Body of pancreas (tissue), 4 donors: ENCODE data around the gene CACUL1. TPM values are rescaled to one million over a fixed set of nuclear protein-coding genes. Genes with fewer than 3 reads are reported as not detected.

Experiments
- ATAC-seq: fragments of 150-250 bp; one replicate; pipeline ENCODE4 v1.9.1; 2016
- DNase-seq, 4 donors: peaks; one replicate each; pipeline ENCODE4 v3.0.0-alpha.2; 2019
- H3K27ac ChIP-seq, 4 donors: fragments of 200-600 bp; sonication (generic); 1 replicate in 3 of 4; 2 replicates in 1 of 4; pipeline versions ENCODE4 v1.5.1 to v1.6.1; 2016 to 2019; ENCODE audit warnings: mild to moderate bottlenecking in 1 of 4, mixed read lengths in 1 of 4, moderate library complexity in 1 of 4
- H3K27me3 ChIP-seq, 2 donors: fragments of 200-600 bp; sonication (generic); one replicate each; pipeline ENCODE4 v1.6.0; 2016; ENCODE audit warnings: mild to moderate bottlenecking in 1 of 2
- H3K36me3 ChIP-seq, 2 donors: fragments of 200-600 bp; sonication (generic); replicated peaks in 1 of 2; 2 replicates each; pipeline ENCODE4 v1.5.1; 2016; ENCODE audit warnings: low read depth in 2 of 2; ENCODE audit not compliant: insufficient read depth in 1 of 2
- H3K4me1 ChIP-seq: fragments of 200-600 bp; sonication (generic); one replicate; pipeline ENCODE4 v1.6.0; 2016
- H3K4me3 ChIP-seq, 2 donors: fragments of 200-600 bp; sonication (generic); 1 replicate in 1 of 2; 2 replicates in 1 of 2; pipeline ENCODE4 v1.5.1; 2016 to 2019
- H3K9me3 ChIP-seq, 3 donors: fragments of 200-600 bp; sonication (generic); 1 replicate in 2 of 3; 2 replicates in 1 of 3; pipeline ENCODE4 v1.5.1; 2016
- POLR2A ChIP-seq, 3 donors: fragments of 450-650 bp; IDR thresholded peaks; one replicate each; pipeline ENCODE4 v1.6.1; 2016; ENCODE audit warnings: antibody characterized with exemption in 3 of 3, mild to moderate bottlenecking in 2 of 3
- WGBS, 2 donors: methylation state at CpG; one replicate each; pipeline ENCODE4 v1.1.5; 2017; 5-methylcytosine and 5-hydroxymethylcytosine counted together
- intact Hi-C: fragments of 100-400 bp; cut with DNase I; formaldehyde crosslinking; loops from one replicate; pipeline ENCODE4 v1.15.1; 2023
- total RNA-seq, 2 donors: library from RNA; depleted of rRNA; stranded (reverse); fragments of >200 nt; gene quantifications; one replicate each; pipeline ENCODE4 v1.1.0, GENCODE V29; 2016
- TF ChIP-seq, protein P1 (sequence below), 7 experiments: fragments of 450-650 bp in 4 of 7; fragments of 200-600 bp in 3 of 7; sonication (generic) in 3 of 7; IDR thresholded peaks; one replicate each; pipeline ENCODE4 v1.5.1; 2016 to 2019; ENCODE audit warnings: antibody characterized with exemption in 7 of 7

Gene CACUL1
- total RNA-seq, 2 donors from 2014 or later: 12.9 to 16.1 TPM

DNA sequence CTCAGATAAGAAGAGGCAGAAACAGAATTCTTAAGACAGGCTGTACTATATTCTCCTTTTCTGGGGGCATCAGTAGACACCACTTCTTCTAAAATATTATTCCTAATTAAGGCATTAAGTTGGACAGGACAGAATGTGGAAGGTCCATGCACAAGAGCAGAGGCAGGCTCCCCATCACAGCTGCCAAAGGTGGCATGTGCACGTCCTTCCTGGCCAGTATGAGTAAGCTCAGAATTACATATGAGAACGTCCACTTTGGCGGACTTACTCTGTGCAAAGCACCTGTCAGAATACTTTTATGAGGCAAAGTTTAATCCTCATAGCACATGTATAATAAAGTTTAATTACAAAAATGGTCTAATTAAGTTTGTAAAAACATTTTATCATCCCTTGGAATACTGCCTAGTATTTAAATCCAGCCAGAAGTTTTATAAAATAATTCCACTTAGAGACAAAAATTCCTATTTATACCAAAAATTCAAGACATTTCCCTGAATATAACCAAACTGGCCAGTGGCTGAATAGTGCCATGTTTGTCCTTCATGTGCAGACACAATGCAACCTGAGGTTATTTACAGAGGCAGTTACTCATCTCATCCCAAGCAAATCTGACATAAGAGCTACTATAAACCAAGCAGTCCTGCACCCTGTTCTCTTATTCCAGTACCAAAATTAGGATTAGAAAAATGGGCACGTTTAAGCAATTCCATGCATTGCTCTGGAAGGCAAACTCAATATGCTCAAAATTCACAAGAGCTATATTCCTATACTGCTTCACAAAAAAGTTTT is 65.5 kb downstream of the CACUL1 start:
- Histone ChIP-seq H3K27ac (no peak overlapping the region), H3K9me3 (no peaks in the 10 kb centered on the region), H3K27me3 (no peaks in the 10 kb centered on the region), H3K4me3 (no peak overlapping the region), H3K36me3 (peaks cover 0 to 8% of the 10 kb centered on the region in 2 donors), H3K4me1 (no peaks in the 10 kb centered on the region)
- 83 to 92% methylated on average over 4 of the region's 4 CpGs for WGBS, 2 donors
- ATAC-seq (no peak), DNase-seq (no peak)
- no peak for TF ChIP-seq POLR2A (IDR thresholded peaks at IDR 0.05)
- TF ChIP-seq, protein P1, sequence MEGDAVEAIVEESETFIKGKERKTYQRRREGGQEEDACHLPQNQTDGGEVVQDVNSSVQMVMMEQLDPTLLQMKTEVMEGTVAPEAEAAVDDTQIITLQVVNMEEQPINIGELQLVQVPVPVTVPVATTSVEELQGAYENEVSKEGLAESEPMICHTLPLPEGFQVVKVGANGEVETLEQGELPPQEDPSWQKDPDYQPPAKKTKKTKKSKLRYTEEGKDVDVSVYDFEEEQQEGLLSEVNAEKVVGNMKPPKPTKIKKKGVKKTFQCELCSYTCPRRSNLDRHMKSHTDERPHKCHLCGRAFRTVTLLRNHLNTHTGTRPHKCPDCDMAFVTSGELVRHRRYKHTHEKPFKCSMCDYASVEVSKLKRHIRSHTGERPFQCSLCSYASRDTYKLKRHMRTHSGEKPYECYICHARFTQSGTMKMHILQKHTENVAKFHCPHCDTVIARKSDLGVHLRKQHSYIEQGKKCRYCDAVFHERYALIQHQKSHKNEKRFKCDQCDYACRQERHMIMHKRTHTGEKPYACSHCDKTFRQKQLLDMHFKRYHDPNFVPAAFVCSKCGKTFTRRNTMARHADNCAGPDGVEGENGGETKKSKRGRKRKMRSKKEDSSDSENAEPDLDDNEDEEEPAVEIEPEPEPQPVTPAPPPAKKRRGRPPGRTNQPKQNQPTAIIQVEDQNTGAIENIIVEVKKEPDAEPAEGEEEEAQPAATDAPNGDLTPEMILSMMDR (IDR thresholded peaks at IDR 0.05): no peak
- intact Hi-C loops: no loop called here

DNA sequence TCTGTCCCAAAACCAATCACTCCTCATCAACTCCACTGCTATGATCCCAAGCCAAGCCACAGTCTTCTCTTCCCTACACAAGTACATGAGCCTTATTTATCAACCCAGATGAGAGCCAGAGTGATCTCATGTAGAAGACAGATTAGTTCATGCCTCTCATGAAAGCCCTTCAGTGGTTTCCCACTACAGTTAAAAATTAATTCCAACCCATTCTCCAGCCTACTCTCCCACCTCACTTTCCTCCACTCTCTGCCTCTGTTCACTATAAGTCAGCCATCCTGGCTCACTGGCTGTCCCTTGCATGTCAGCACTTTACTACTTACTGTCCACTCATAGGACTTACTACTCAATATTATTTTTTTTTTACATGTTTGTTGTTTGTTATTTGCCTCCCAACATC is 67.3 kb downstream of the CACUL1 start:
- no peak overlapping the region for H3K4me3 ChIP-seq
- intact Hi-C loops: no loop called here
- ATAC-seq: no peak

DNA sequence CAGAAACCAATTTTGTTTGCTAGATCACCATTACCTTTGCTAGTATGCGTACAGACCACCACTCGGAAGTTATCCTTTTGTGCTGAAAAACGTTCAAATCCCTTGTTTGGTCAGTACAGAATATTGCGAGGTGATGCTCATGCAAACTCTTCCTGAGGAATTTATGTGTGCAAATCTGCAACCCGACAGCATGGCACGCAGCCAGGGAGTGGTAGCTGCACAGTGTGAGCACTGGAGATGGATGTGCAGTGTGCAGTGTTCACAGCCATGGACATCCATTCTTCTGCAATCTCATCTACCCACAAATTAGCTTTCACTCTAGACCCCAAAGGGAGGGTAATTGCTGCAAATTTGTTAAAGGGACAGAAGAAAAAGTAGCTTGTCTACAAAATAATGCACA is 72.2 kb downstream of the CACUL1 start:
- intact Hi-C loops: no loop called here
- TF ChIP-seq POLR2A (IDR thresholded peaks at IDR 0.05): no peak
- TF ChIP-seq, protein P1 (IDR thresholded peaks at IDR 0.05): no peak
- Histone ChIP-seq H3K27ac (no peak overlapping the region), H3K4me3 (no peak overlapping the region), H3K36me3 (peaks cover 0 to 11% of the 10 kb centered on the region in 2 donors), H3K4me1 (no peaks in the 10 kb centered on the region), H3K9me3 (no peaks in the 10 kb centered on the region), H3K27me3 (no peaks in the 10 kb centered on the region)
- no peak for DNase-seq
- ATAC-seq: no peak
- WGBS, 2 donors: 87% methylated on average over 6 of the region's 6 CpGs

More for the DNA sequence above, 67.3 kb downstream of the CACUL1 start:
- peaks cover 0 to 12% of the 10 kb centered on the region in 2 donors for H3K36me3 ChIP-seq
- no peak for DNase-seq
- H3K4me1 ChIP-seq: no peaks in the 10 kb centered on the region
- TF ChIP-seq, protein P1 (IDR thresholded peaks at IDR 0.05): no peak
- no peaks in the 10 kb centered on the region for H3K9me3 ChIP-seq
- no peaks in the 10 kb centered on the region for H3K27me3 ChIP-seq
- H3K27ac ChIP-seq: no peak overlapping the region

- WGBS, 2 donors: 89 to 95% methylated on average over 1 of the region's 1 CpG
- Histone ChIP-seq H3K27me3 (no peaks in the 10 kb centered on the region), H3K9me3 (no peaks in the 10 kb centered on the region), H3K4me1 (no peaks in the 10 kb centered on the region), H3K27ac (no peak overlapping the region), H3K4me3 (no peak overlapping the region), H3K36me3 (peaks cover 0 to 8% of the 10 kb centered on the region in 2 donors)
- DNase-seq (no peak), ATAC-seq (no peak)
- intact Hi-C loops: no loop called here
- TF ChIP-seq POLR2A (IDR thresholded peaks at IDR 0.05): no peak
- TF ChIP-seq, protein P1 (IDR thresholded peaks at IDR 0.05): no peak
These were observed 74.6 kb downstream of the CACUL1 start for GRCh38 chr10:118680197-118680596.
